A673 (cell line): ENCODE measurements around the gene CGNL1. TPM values are rescaled to one million over a fixed set of nuclear protein-coding genes. Genes with fewer than 3 reads are reported as not detected.

Experiments used
- BruUV-seq: library from RNA; stranded (reverse); fragments of 400-500 nt; replicated peaks from 2 replicates; lab custom pipeline; 2021; lab: Mats Ljungman, UMichigan
- CTCF ChIA-PET: fragments of 300-600 bp; sonication (Branson Sonifier 250); formaldehyde crosslinking; loops from one replicate; lab custom pipeline; 2022; ENCODE audit warnings: antibody characterized with exemption; lab: Charles Lee
- POLR2A ChIA-PET: fragments of 300-600 bp; sonication (Branson Sonifier 250); formaldehyde crosslinking; loops from one replicate; lab custom pipeline; 2022; ENCODE audit warnings: antibody characterized with exemption; ENCODE audit not compliant: low non-redundant PET; lab: Charles Lee
- DNase-seq: peaks from one replicate; pipeline ENCODE4 v3.0.0-alpha.2; 2015; ENCODE audit warnings: low spot score
- H3K27ac ChIP-seq: fragments of 200-600 bp; sonication (generic); 2 replicates; pipeline ENCODE4 v1.5.1; 2016; ENCODE audit warnings: mixed run types, low read depth, mild to moderate bottlenecking, mixed read lengths, antibody characterized with exemption, low read length; ENCODE audit not compliant: poor library complexity, severe bottlenecking
- H3K27me3 ChIP-seq: fragments of 200-600 bp; sonication (generic); replicated peaks from 2 replicates; pipeline ENCODE4 v1.6.1; 2017; ENCODE audit warnings: mixed run types, low read depth, mild to moderate bottlenecking, mixed read lengths, antibody characterized with exemption, low read length; ENCODE audit not compliant: insufficient read depth, poor library complexity
- H3K36me3 ChIP-seq: fragments of 200-600 bp; sonication (generic); 2 replicates; pipeline ENCODE4 v1.6.1; 2016; ENCODE audit warnings: mixed run types, mild to moderate bottlenecking, mixed read lengths, antibody characterized with exemption, low read length; ENCODE audit not compliant: insufficient read depth, poor library complexity, severe bottlenecking
- H3K4me1 ChIP-seq: fragments of 200-600 bp; sonication (generic); 2 replicates; pipeline ENCODE4 v1.6.1; 2017; ENCODE audit warnings: mixed run types, mild to moderate bottlenecking, mixed read lengths, antibody characterized with exemption, low read length; ENCODE audit not compliant: insufficient read depth, poor library complexity, severe bottlenecking
- H3K4me3 ChIP-seq: fragments of 200-600 bp; sonication (generic); 2 replicates; pipeline ENCODE4 v1.5.1; 2016; ENCODE audit warnings: low read depth, mixed run types, mild to moderate bottlenecking, mixed read lengths, low read length; ENCODE audit not compliant: poor library complexity, severe bottlenecking
- H3K9me3 ChIP-seq: fragments of 200-600 bp; sonication (generic); 2 replicates; pipeline ENCODE4 v1.6.1; 2016; ENCODE audit warnings: mixed run types, low read depth, mild to moderate bottlenecking, mixed read lengths, antibody characterized with exemption, low read length; ENCODE audit not compliant: poor library complexity, severe bottlenecking
- EZH2 ChIP-seq: fragments of 200-600 bp; sonication (generic); IDR thresholded peaks from 2 replicates; pipeline ENCODE4 v1.6.1; 2017; ENCODE audit warnings: borderline replicate concordance, low read depth, mild to moderate bottlenecking, mixed read lengths, antibody characterized with exemption, low read length; ENCODE audit not compliant: poor library complexity, severe bottlenecking
- intact Hi-C: fragments of 100-400 bp; cut with micrococcal nuclease; formaldehyde crosslinking; loops from one replicate; pipeline ENCODE4 v1.10.0; 2022; ENCODE audit not compliant: unreplicated experiment
- total RNA-seq: library from RNA; stranded (reverse); gene quantifications from 2 replicates; pipeline ENCODE4 v1.2.3, GENCODE V29; 2021
- TF ChIP-seq, protein P1 (sequence below): fragments of 300-800, 200-600 bp; sonication (generic); conservative IDR thresholded peaks from 2 replicates; pipeline ENCODE4 v1.5.1; 2017; ENCODE audit warnings: low read depth, mild to moderate bottlenecking, antibody characterized with exemption, low read length, moderate library complexity, mixed read lengths

The CGNL1 gene
- total RNA-seq, 1 experiment from 2014 or later: 0.58 TPM

DNA sequence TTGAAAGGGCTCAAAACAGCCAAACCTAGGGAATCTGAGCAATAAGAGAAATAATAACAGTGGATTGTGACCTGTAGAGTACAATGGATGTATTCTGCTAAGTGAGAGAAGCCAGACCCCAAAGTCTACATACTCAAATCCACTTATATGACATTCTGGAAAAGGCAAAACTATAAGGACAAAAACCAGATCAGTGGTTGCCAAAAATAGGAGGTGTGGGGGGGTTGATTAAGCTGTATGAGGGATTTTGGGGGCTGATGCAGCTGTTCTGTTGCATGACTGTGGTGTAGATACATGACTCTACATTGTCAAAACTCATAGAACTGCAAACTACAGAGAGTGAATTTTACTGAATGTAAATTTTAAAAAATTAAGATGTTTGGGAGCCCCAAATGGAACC lies 20.1 kb upstream of the CGNL1 start:
- H3K27me3 ChIP-seq: no peaks in the 10 kb centered on the region
- no peaks in the 10 kb centered on the region for H3K36me3 ChIP-seq
- H3K9me3 ChIP-seq: no peaks in the 10 kb centered on the region
- no peaks in the 10 kb centered on the region for H3K4me1 ChIP-seq
- no peak for DNase-seq
- ChIA-PET CTCF (no interaction called here), POLR2A (interaction anchor here (0.6 kb wide), 1 partner anchor 487 kb away, joined by 3 read pairs; no protein-coding TSS in a partner anchor)
- H3K4me3 ChIP-seq: no peak overlapping the region
- TF ChIP-seq EZH2: no peak
- TF ChIP-seq, protein P1, sequence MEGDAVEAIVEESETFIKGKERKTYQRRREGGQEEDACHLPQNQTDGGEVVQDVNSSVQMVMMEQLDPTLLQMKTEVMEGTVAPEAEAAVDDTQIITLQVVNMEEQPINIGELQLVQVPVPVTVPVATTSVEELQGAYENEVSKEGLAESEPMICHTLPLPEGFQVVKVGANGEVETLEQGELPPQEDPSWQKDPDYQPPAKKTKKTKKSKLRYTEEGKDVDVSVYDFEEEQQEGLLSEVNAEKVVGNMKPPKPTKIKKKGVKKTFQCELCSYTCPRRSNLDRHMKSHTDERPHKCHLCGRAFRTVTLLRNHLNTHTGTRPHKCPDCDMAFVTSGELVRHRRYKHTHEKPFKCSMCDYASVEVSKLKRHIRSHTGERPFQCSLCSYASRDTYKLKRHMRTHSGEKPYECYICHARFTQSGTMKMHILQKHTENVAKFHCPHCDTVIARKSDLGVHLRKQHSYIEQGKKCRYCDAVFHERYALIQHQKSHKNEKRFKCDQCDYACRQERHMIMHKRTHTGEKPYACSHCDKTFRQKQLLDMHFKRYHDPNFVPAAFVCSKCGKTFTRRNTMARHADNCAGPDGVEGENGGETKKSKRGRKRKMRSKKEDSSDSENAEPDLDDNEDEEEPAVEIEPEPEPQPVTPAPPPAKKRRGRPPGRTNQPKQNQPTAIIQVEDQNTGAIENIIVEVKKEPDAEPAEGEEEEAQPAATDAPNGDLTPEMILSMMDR: no peak
- no TSS peak for BruUV-seq
- intact Hi-C loops: no loop called here
- no peak overlapping the region for H3K27ac ChIP-seq

DNA sequence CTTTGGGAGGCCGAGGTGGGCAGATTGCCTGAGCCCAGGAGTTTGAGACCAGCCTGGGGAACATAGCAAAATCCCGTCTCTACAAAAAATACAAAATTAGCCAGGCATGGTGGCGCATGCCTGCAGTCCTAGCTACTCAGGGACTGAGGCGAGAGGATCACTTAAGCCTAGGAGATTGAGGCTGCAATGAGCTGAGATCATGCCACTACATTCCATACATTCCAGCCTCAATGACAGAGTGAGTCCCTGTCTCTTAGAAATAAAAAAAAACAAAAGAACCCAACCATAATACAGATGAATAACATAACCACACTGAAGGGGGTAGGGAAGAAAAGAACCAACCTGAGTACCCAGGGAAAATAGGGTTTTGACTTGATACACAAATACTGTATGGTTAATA lies 19.7 kb upstream of the CGNL1 start:
- no peak overlapping the region for H3K4me3 ChIP-seq
- BruUV-seq: no TSS peak
- POLR2A ChIA-PET: interaction anchor here (0.6 kb wide), 1 partner anchor 487 kb away, joined by 3 read pairs; no protein-coding TSS in a partner anchor

DNA sequence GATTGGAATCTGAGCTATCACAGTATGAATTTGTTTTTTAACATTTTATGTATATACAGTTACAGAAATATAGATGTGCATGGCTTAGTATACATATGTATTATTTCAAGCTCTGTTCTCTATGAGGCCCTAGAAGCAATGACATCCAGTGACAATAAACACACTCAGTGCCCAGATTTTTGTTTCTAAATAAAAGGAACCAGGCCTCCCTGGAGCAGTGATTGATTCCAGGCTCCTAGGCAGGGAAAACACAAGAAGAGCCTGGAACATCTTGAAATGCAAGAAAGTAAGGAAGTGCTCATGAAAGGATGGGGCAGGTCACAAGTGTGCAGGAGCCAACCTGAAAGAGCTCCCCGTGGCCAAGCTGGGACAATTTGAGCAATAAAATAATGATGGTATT lies 18.5 kb upstream of the CGNL1 start:
- no peak for TF ChIP-seq EZH2
- TF ChIP-seq, protein P1: no peak
- no peaks in the 10 kb centered on the region for H3K36me3 ChIP-seq
- H3K27me3 ChIP-seq: no peaks in the 10 kb centered on the region
- ChIA-PET CTCF (no interaction called here), POLR2A (no interaction called here)
- H3K27ac ChIP-seq: no peak overlapping the region
- intact Hi-C loops: no loop called here
- no peaks in the 10 kb centered on the region for H3K4me1 ChIP-seq
- BruUV-seq: no TSS peak
- DNase-seq: no peak
- H3K9me3 ChIP-seq: no peaks in the 10 kb centered on the region
- H3K4me3 ChIP-seq: no peak overlapping the region

More for the DNA sequence above, 19.7 kb upstream of the CGNL1 start:
- intact Hi-C loops: no loop called here
- H3K9me3 ChIP-seq: no peaks in the 10 kb centered on the region
- H3K4me1 ChIP-seq: no peaks in the 10 kb centered on the region
- H3K27ac ChIP-seq: no peak overlapping the region
- DNase-seq: peak; percentile 63
- H3K36me3 ChIP-seq: no peaks in the 10 kb centered on the region
- TF ChIP-seq, protein P1: no peak
- no peak for TF ChIP-seq EZH2
- H3K27me3 ChIP-seq: no peaks in the 10 kb centered on the region
- CTCF ChIA-PET: no interaction called here
